Esophagus muscularis mucosa (tissue), 4 donors: ENCODE results near the gene VCL.

ENCODE experiments used
- CTCF ChIP-seq, 3 experiments: fragments of 200-600 bp in 2 of 3; fragments of 450-650 bp in 1 of 3; sonication (generic) in 2 of 3; IDR thresholded peaks; one replicate each; pipeline ENCODE4 v1.5.1; 2017 to 2019; ENCODE audit warnings: antibody characterized with exemption in 3 of 3, mild to moderate bottlenecking in 2 of 3, moderate library complexity in 1 of 3
- EP300 ChIP-seq: sonication (generic); formaldehyde crosslinking; IDR thresholded peaks from one replicate; pipeline ENCODE4 v1.6.1; 2017; ENCODE audit warnings: antibody characterized with exemption
- POLR2A ChIP-seq: fragments of 450-650 bp; IDR thresholded peaks from one replicate; pipeline ENCODE4 v1.6.1; 2017; ENCODE audit warnings: antibody characterized with exemption, moderate library complexity, mild to moderate bottlenecking, low read depth
- POLR2AphosphoS5 ChIP-seq, 2 donors: sonication (generic); formaldehyde crosslinking; IDR thresholded peaks; one replicate each; pipeline ENCODE4 v1.6.1; 2017; ENCODE audit warnings: antibody characterized with exemption in 2 of 2

GRCh38 chr10:73998929-73999691 lies 1.2 kb downstream of the VCL start:
- TF ChIP-seq CTCF (IDR thresholded peaks at IDR 0.05) (peak; percentile 36 to 70 (median 39)), POLR2A (no peak), EP300 (no peak), POLR2AphosphoS5 (IDR thresholded peaks at IDR 0.05) (peak; percentile 70 to 73)
